H1 (cell line): ENCODE data around the gene NELFCD. TPM values are rescaled to one million over a fixed set of nuclear protein-coding genes. Genes with fewer than 3 reads are reported as not detected.

Experiments
- CTCF ChIA-PET: fragments of 300-600 bp; sonication (Branson Sonifier 250); formaldehyde crosslinking; loops from one replicate; lab custom pipeline; 2021; ENCODE audit not compliant: partially characterized antibody; lab: Charles Lee
- POLR2A ChIA-PET: fragments of 300-600 bp; sonication (Branson Sonifier 250); formaldehyde crosslinking; loops from one replicate; lab custom pipeline; 2021; ENCODE audit warnings: inconsistent platforms; ENCODE audit not compliant: partially characterized antibody; lab: Charles Lee
- DNase-seq, 2 experiments: peaks; one replicate each; pipeline versions ENCODE4 v3.0.0 to v3.0.0-alpha.2; 2010 to 2022; ENCODE audit warnings: low spot score in 2 of 2, low read depth in 1 of 2, mixed read lengths in 1 of 2
- FAIRE-seq: peaks from 2 replicates; lab custom pipeline; 2011; peaks lifted over from hg19 to GRCh38; lab: Jason Lieb, UNC
- H2AFZ ChIP-seq: 2 replicates; pipeline ENCODE4 v1.8.1; 2012; ENCODE audit warnings: low read length, inconsistent platforms
- H2AK5ac ChIP-seq: 2 replicates; pipeline ENCODE4 v1.6.1; 2013; ENCODE audit warnings: low read depth, low read length
- H2BK120ac ChIP-seq: replicated peaks from 2 replicates; pipeline ENCODE3; 2013; ENCODE audit warnings: low read depth, low read length, inconsistent platforms
- H2BK12ac ChIP-seq: 2 replicates; pipeline ENCODE4 v1.6.1; 2013; ENCODE audit warnings: low read depth, low read length
- H2BK15ac ChIP-seq: 2 replicates; pipeline ENCODE4 v1.6.1; 2013; ENCODE audit warnings: low read length
- H2BK20ac ChIP-seq: 2 replicates; pipeline ENCODE4 v1.6.1; 2013; ENCODE audit warnings: low read length
- H2BK5ac ChIP-seq: 2 replicates; pipeline ENCODE4 v1.6.1; 2013; ENCODE audit warnings: low read depth, low read length
- H3K14ac ChIP-seq: 2 replicates; pipeline ENCODE4 v1.6.1; 2013; ENCODE audit warnings: inconsistent platforms; ENCODE audit not compliant: insufficient read length
- H3K18ac ChIP-seq: 2 replicates; pipeline ENCODE4 v1.6.1; 2013; ENCODE audit warnings: low read length; ENCODE audit errors: extremely low read depth
- H3K23ac ChIP-seq: 2 replicates; pipeline ENCODE4 v1.6.1; 2013; ENCODE audit warnings: inconsistent platforms; ENCODE audit not compliant: insufficient read length
- H3K23me2 ChIP-seq: 2 replicates; pipeline ENCODE4 v1.6.1; 2013; ENCODE audit warnings: low read depth, low read length
- H3K27ac ChIP-seq: 2 replicates; pipeline ENCODE4 v1.6.1; 2011; ENCODE audit warnings: low read depth, low read length, inconsistent platforms
- H3K27me3 ChIP-seq, 4 experiments: replicated peaks in 1 of 4; 1 replicate in 1 of 4; 2 replicates in 3 of 4; pipeline versions ENCODE4 v1.6.1 to v1.8.1; 2011 to 2013; ENCODE audit warnings: low read length in 3 of 4, mild to moderate bottlenecking in 3 of 4, inconsistent platforms in 2 of 4, mixed read lengths in 2 of 4, moderate library complexity in 1 of 4; ENCODE audit not compliant: control insufficient read depth in 3 of 4, insufficient read depth in 3 of 4; ENCODE audit errors: extremely low read depth in 1 of 4
- H3K36me3 ChIP-seq, 4 experiments: 2 replicates each; pipeline versions ENCODE4 v1.6.1 to v1.8.1; 2011 to 2013; ENCODE audit warnings: mild to moderate bottlenecking in 4 of 4, low read length in 3 of 4, moderate library complexity in 2 of 4, control low read depth in 1 of 4, inconsistent platforms in 1 of 4; ENCODE audit not compliant: insufficient read depth in 4 of 4, control insufficient read depth in 2 of 4
- H3K4ac ChIP-seq: replicated peaks from 2 replicates; pipeline ENCODE3; 2013; ENCODE audit warnings: low read length, low read depth, mixed read lengths, inconsistent platforms; ENCODE audit not compliant: insufficient read length
- H3K4me1 ChIP-seq, 4 experiments: replicated peaks in 1 of 4; 1 replicate in 1 of 4; 2 replicates in 3 of 4; pipeline versions ENCODE4 v1.6.1 to v1.8.1; 2011 to 2013; ENCODE audit warnings: low read length in 3 of 4, inconsistent platforms in 2 of 4, mixed read lengths in 1 of 4; ENCODE audit not compliant: insufficient read depth in 4 of 4, control insufficient read depth in 3 of 4
- H3K4me2 ChIP-seq, 2 experiments: 2 replicates each; pipeline versions ENCODE4 v1.6.1 to v1.8.1; 2011 to 2013; ENCODE audit warnings: low read depth in 2 of 2, low read length in 2 of 2, control low read depth in 1 of 2, inconsistent platforms in 1 of 2, mild to moderate bottlenecking in 1 of 2; ENCODE audit not compliant: insufficient read depth in 1 of 2
- H3K4me3 ChIP-seq, 4 experiments: fragments of 200-600, 300-600 bp in 1 of 4; sonication (generic), shearing (Covaris generic), sonication (Bioruptor Twin) in 1 of 4; 2 replicates each; pipeline versions ENCODE4 v1.5.1 to v1.8.1; 2011 to 2016; ENCODE audit warnings: low read length in 4 of 4, low read depth in 3 of 4, control low read depth in 2 of 4, inconsistent platforms in 2 of 4, mild to moderate bottlenecking in 2 of 4, mixed read lengths in 1 of 4, moderate library complexity in 1 of 4; ENCODE audit not compliant: insufficient read depth in 2 of 4; ENCODE audit errors: extremely low read depth in 1 of 4
- H3K56ac ChIP-seq: replicated peaks from 2 replicates; pipeline ENCODE3; 2013; ENCODE audit warnings: low read depth, mild to moderate bottlenecking, mixed read lengths, low read length, inconsistent platforms; ENCODE audit not compliant: insufficient read length
- H3K79me1 ChIP-seq: 2 replicates; pipeline ENCODE4 v1.6.1; 2013; ENCODE audit warnings: low read depth, low read length, control low read depth
- H3K79me2 ChIP-seq, 2 experiments: 2 replicates each; pipeline versions ENCODE4 v1.6.1 to v1.8.1; 2012 to 2013; ENCODE audit warnings: low read length in 2 of 2, mild to moderate bottlenecking in 2 of 2, inconsistent platforms in 1 of 2; ENCODE audit not compliant: insufficient read depth in 2 of 2, control insufficient read depth in 1 of 2
- H3K9ac ChIP-seq, 4 experiments: replicated peaks in 1 of 4; 1 replicate in 1 of 4; 2 replicates in 3 of 4; pipeline versions ENCODE4 v1.6.1 to v1.8.1; 2011 to 2013; ENCODE audit warnings: low read depth in 3 of 4, low read length in 3 of 4, control low read depth in 2 of 4, mild to moderate bottlenecking in 2 of 4, moderate library complexity in 2 of 4, inconsistent platforms in 1 of 4; ENCODE audit errors: extremely low read depth in 1 of 4
- H3K9me3 ChIP-seq, 2 experiments: 2 replicates each; pipeline versions ENCODE4 v1.6.1 to v1.8.1; 2012 to 2013; ENCODE audit warnings: mild to moderate bottlenecking in 2 of 2, moderate library complexity in 2 of 2, control low read depth in 1 of 2, inconsistent platforms in 1 of 2, low read depth in 1 of 2, low read length in 1 of 2, mixed read lengths in 1 of 2; ENCODE audit not compliant: insufficient read depth in 2 of 2
- H4K20me1 ChIP-seq, 2 experiments: replicated peaks in 1 of 2; 2 replicates each; pipeline versions ENCODE3 to v1.8.1; 2011 to 2013; ENCODE audit warnings: inconsistent platforms in 2 of 2, low read length in 2 of 2, mild to moderate bottlenecking in 1 of 2; ENCODE audit not compliant: insufficient read depth in 2 of 2, control insufficient read depth in 1 of 2
- H4K5ac ChIP-seq: 2 replicates; pipeline ENCODE4 v1.6.1; 2013; ENCODE audit warnings: low read length, low read depth, mixed read lengths, inconsistent platforms; ENCODE audit not compliant: insufficient read length
- H4K8ac ChIP-seq: 2 replicates; pipeline ENCODE4 v1.8.0; 2013; ENCODE audit warnings: mild to moderate bottlenecking, moderate library complexity, low read length, inconsistent platforms; ENCODE audit not compliant: insufficient read depth; ENCODE audit errors: extremely low read depth
- H4K91ac ChIP-seq: replicated peaks from 2 replicates; pipeline ENCODE3; 2013; ENCODE audit warnings: low read length, mixed read lengths, inconsistent platforms; ENCODE audit not compliant: insufficient read length
- CBX5 ChIP-seq: fragments of 300-800, 300-1000 bp; sonication (generic); IDR thresholded peaks from 2 replicates; pipeline ENCODE4 v1.7.1; 2016; ENCODE audit warnings: antibody characterized with exemption, low read length, low read depth
- MAFK ChIP-seq: IDR thresholded peaks from 2 replicates; pipeline ENCODE4 v1.6.1; 2012; ENCODE audit warnings: low read depth, mild to moderate bottlenecking, improper control_type of control experiment, low read length
- POLR2A ChIP-seq, 2 experiments: IDR thresholded peaks; 1 replicate in 1 of 2; 2 replicates in 1 of 2; pipeline ENCODE4 v1.6.1; 2011; ENCODE audit warnings: low read depth in 2 of 2, low read length in 2 of 2, mild to moderate bottlenecking in 2 of 2; ENCODE audit errors: control extremely low read depth in 1 of 2
- WGBS, 2 experiments: shearing (Covaris generic) in 1 of 2; methylation state at CpG; one replicate each; pipeline versions ENCODE4 v1.1.6 to v1.1.7; 2013 to 2015; ENCODE audit warnings: low lambda C conversion rate in 2 of 2, mixed read lengths in 2 of 2, inconsistent platforms in 1 of 2, low coverage in 1 of 2, missing lambda C conversion rate in 1 of 2; ENCODE audit not compliant: insufficient replicate concordance in 2 of 2, insufficient coverage in 1 of 2, insufficient read length in 1 of 2; ENCODE audit errors: extremely low coverage in 1 of 2, missing lambda C conversion rate in 1 of 2; 5-methylcytosine and 5-hydroxymethylcytosine counted together
- polyA plus RNA-seq, 7 experiments: library from polyadenylated mRNA; depleted of rRNA in 3 of 7; stranded (reverse) in 5 of 7; unstranded in 2 of 7; fragments of >200 nt in 5 of 7; fragments of 200-250 nt in 2 of 7; gene quantifications; 1 replicate in 5 of 7; 2 replicates in 1 of 7; 4 replicates in 1 of 7; pipeline versions ENCODE4 v1.2.1 to v1.2.3, GENCODE V29; 2011 to 2013; ENCODE audit warnings: missing spikeins in 2 of 7, mixed read lengths in 2 of 7
- total RNA-seq: library from RNA; stranded (reverse); fragmentation: NEBNext Ultra II Directional; extraction: Animal tissue kit (Norgen Biotek cat#: 25700); gene quantifications from 2 replicates; pipeline ENCODE4 v1.2.1, GENCODE V29; 2021

Gene NELFCD
- total and polyA plus RNA-seq, 2 of the 8 experiments (the other 6 are each of a cell fraction or from before 2014, with no cell fraction given), result 35.5 to 59.6 TPM

DNA sequence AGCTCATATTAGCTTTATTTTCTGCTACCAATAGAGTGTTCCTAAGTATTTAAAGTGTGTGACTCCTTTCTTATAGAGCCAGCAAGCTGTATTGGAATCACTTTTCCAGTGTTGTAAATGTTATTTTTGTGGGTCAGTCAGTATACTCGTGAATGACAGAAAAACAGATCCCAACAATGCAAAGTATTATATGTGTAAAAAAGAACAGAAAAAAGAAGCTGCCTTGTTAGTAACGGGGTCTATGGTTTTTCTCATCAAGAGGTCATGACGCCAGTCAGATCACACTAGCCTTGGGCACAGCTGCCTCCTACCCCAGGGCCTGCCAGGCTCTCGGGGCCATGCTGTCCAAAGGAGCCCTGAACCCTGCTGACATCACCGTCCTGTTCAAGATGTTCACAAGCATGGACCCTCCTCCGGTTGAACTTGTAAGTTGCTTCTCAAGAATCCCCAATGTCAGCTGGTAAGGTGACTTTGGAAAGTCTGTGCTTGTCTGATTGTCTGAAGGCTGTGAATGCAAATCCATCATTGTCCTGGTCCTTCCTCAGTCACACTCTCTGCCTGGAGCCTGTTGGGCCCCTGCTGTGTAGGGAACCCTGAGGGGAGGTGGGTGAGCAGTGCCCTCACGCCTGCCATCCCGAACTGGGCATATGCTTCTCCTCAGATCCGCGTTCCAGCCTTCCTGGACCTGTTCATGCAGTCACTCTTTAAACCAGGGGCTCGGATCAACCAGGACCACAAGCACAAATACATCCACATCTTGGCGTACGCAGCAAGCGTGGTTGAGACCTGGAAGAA is 9.8 kb downstream of the NELFCD start:
- Histone ChIP-seq H3K9ac (no peak overlapping the region), H2BK5ac (no peak overlapping the region), H4K8ac (no peak overlapping the region), H2BK120ac (no peak overlapping the region), H3K27ac (no peak overlapping the region), H2BK15ac (no peak overlapping the region), H3K14ac (no peak overlapping the region), H3K27me3 (no peaks in the 10 kb centered on the region), H3K9me3 (no peaks in the 10 kb centered on the region), H3K4ac (no peak overlapping the region), H2BK20ac (no peak overlapping the region), H3K4me1 (no peaks in the 10 kb centered on the region), H4K20me1 (peaks cover 0 to 14% of the 10 kb centered on the region in 2 experiments), H3K79me2 (0 out of 4 replicates have a peak, but pooled peaks cover 0 to 1% of the 10 kb centered on the region in 2 experiments), H3K79me1 (no peaks in the 10 kb centered on the region; the same call in 1 of the 2 replicates), H3K4me3 (no peak overlapping the region), H3K4me2 (no peak overlapping the region), H3K23me2 (no peaks in the 10 kb centered on the region), H3K18ac (no peak overlapping the region), H3K36me3 (peaks cover 38 to 87% (median 75%) of the 10 kb centered on the region in 4 experiments), H3K23ac (no peak overlapping the region), H2AFZ (no peak overlapping the region), H4K5ac (no peak overlapping the region), H3K56ac (no peak overlapping the region), H4K91ac (no peak overlapping the region), H2BK12ac (no peak overlapping the region), H2AK5ac (no peak overlapping the region)
- no peak for FAIRE-seq
- WGBS, 2 experiments, result 88% methylated on average over 14 of the region's 14 CpGs; no CpG with 5 or more reads in 1 of the 2 experiments
- ChIA-PET POLR2A (interaction anchor here (0.9 to 1.2 kb wide), 4 partner anchors 9 to 18 kb away, joined by 3 to 4 read pairs (median 3); no protein-coding TSS in a partner anchor), CTCF (interaction anchor here (1.2 kb wide), 1 partner anchor 124 kb away, joined by 3 read pairs; no protein-coding TSS in a partner anchor)
- no peak for DNase-seq
- TF ChIP-seq POLR2A (IDR thresholded peaks at IDR 0.05; ENCODE audit: control extremely low read depth in 1 of 2, low read depth in 2 of 2, low read length in 2 of 2) (no peak), CBX5 (no peak), MAFK (no peak)
